ENCODE data around the gene DNAH8. TPM values are rescaled to one million over a fixed set of nuclear protein-coding genes. Genes with fewer than 3 reads are reported as not detected.

DNAH8 gene
- total RNA-seq, 1 experiment from 2014 or later, result 0.15 TPM

GRCh38 chr6:39050453-39051112 lies 335.5 kb downstream of the DNAH8 start:
- intact Hi-C loops (cut with micrococcal nuclease), result no loop called here
- ChIA-PET CTCF (no interaction called here), POLR2A (ENCODE audit: unreplicated experiment) (no interaction called here)
- ATAC-seq, result no peak
- no peak overlapping the region for H3K4me2 ChIP-seq (ENCODE audit: low read length)
- H3K9me2 ChIP-seq (replicated peaks; ENCODE audit: low read length), result no peaks in the 10 kb centered on the region
- H3K27ac ChIP-seq (ENCODE audit: low read length), result no peak overlapping the region
- peaks cover 9% of the 10 kb centered on the region; the same call in 1 of the 2 replicates for H3K4me1 ChIP-seq (ENCODE audit: insufficient read depth, low read length)
- no peak overlapping the region for H2AFZ ChIP-seq (ENCODE audit: low read length)
- TF ChIP-seq EZH2 (IDR thresholded peaks at IDR 0.05; ENCODE audit: low read length, unreplicated experiment) (no peak), EZH2phosphoT487 (IDR thresholded peaks at IDR 0.05; ENCODE audit: borderline replicate concordance, low read length) (no peak), CTCF (conservative IDR thresholded peaks at IDR 0.05; ENCODE audit: low read depth, low read length) (no peak)
- DNase-seq, result no peak
- H3K79me2 ChIP-seq (ENCODE audit: low read length), result no peaks in the 10 kb centered on the region
- H3K9me3 ChIP-seq (ENCODE audit: low read length), result no peaks in the 10 kb centered on the region
- H4K20me1 ChIP-seq (ENCODE audit: low read length), result no peaks in the 10 kb centered on the region
- H3F3A ChIP-seq (ENCODE audit: low read length, unreplicated experiment), result no peaks in the 10 kb centered on the region
- no peak overlapping the region for H3K4me3 ChIP-seq (ENCODE audit: low read length)
- peaks cover 16% of the 10 kb centered on the region for H3K27me3 ChIP-seq (ENCODE audit: low read length)
- H3K9ac ChIP-seq (ENCODE audit: low read length), result no peak overlapping the region
- BruUV-seq (replicated peaks), result no TSS peak
- H3K36me3 ChIP-seq (ENCODE audit: low read depth, low read length), result no peaks in the 10 kb centered on the region

- peak; percentile 20; the same call in 1 of the 2 replicates for ATAC-seq
- Histone ChIP-seq H3K79me2 (ENCODE audit: low read length) (no peaks in the 10 kb centered on the region), H3K27me3 (ENCODE audit: low read length) (peaks cover 16% of the 10 kb centered on the region), H3K4me1 (ENCODE audit: insufficient read depth, low read length) (peaks cover 9% of the 10 kb centered on the region; the same call in 1 of the 2 replicates), H3K27ac (ENCODE audit: low read length) (no peak overlapping the region), H3F3A (ENCODE audit: low read length, unreplicated experiment) (no peaks in the 10 kb centered on the region), H3K4me2 (ENCODE audit: low read length) (no peak overlapping the region), H2AFZ (ENCODE audit: low read length) (no peak overlapping the region), H3K9ac (ENCODE audit: low read length) (no peak overlapping the region), H3K36me3 (ENCODE audit: low read depth, low read length) (no peaks in the 10 kb centered on the region), H4K20me1 (ENCODE audit: low read length) (no peaks in the 10 kb centered on the region), H3K9me2 (replicated peaks; ENCODE audit: low read length) (no peaks in the 10 kb centered on the region), H3K4me3 (ENCODE audit: low read length) (no peak overlapping the region), H3K9me3 (ENCODE audit: low read length) (no peaks in the 10 kb centered on the region)
- POLR2A ChIA-PET (ENCODE audit: unreplicated experiment), result no interaction called here
- no TSS peak for BruUV-seq (replicated peaks)
- CTCF ChIA-PET, result no interaction called here
- DNase-seq, result peak; percentile 49
- intact Hi-C loops (cut with micrococcal nuclease), result no loop called here
- TF ChIP-seq EZH2 (IDR thresholded peaks at IDR 0.05; ENCODE audit: low read length, unreplicated experiment), result no peak
- no peak for TF ChIP-seq EZH2phosphoT487 (IDR thresholded peaks at IDR 0.05; ENCODE audit: borderline replicate concordance, low read length)
- no peak for TF ChIP-seq CTCF (conservative IDR thresholded peaks at IDR 0.05; ENCODE audit: low read depth, low read length)
Measured at GRCh38 chr6:39051399-39052122, 336.4 kb downstream of the DNAH8 start.
